Kidney tubule cell (primary cell): ENCODE results near the gene B3GNT2.

Experiments used
- DNase-seq: peaks from one replicate; pipeline ENCODE4 v3.0.0-alpha.2; 2018; ENCODE audit warnings: low spot score

The B3GNT2 gene

GRCh38 chr2:62205554-62205953 lies 9.6 kb downstream of the B3GNT2 start:
- DNase-seq: no peak

- no peak for DNase-seq
Observed at GRCh38 chr2:62206024-62206423, 10.1 kb downstream of the B3GNT2 start.

GRCh38 chr2:62207491-62207890 lies 11.6 kb downstream of the B3GNT2 start:
- DNase-seq: no peak

GRCh38 chr2:62208074-62208757 lies 12.3 kb downstream of the B3GNT2 start:
- DNase-seq: no peak

GRCh38 chr2:62208758-62209114 lies 12.8 kb downstream of the B3GNT2 start:
- DNase-seq: no peak

- DNase-seq: no peak
Observed at GRCh38 chr2:62209427-62209991, 13.6 kb downstream of the B3GNT2 start.

- DNase-seq: peak; percentile 26
Observed at GRCh38 chr2:62215306-62216064, 19.6 kb downstream of the B3GNT2 start.

GRCh38 chr2:62216113-62216512 lies 20.2 kb downstream of the B3GNT2 start:
- no peak for DNase-seq

- DNase-seq: peak; percentile 65
Observed at GRCh38 chr2:62216616-62217015, 20.7 kb downstream of the B3GNT2 start.

GRCh38 chr2:62217421-62217820 lies 21.5 kb downstream of the B3GNT2 start:
- DNase-seq: no peak

GRCh38 chr2:62217970-62218369 lies 22.1 kb downstream of the B3GNT2 start:
- DNase-seq: no peak

- DNase-seq: no peak
Observed at GRCh38 chr2:62219407-62220159, 23.7 kb downstream of the B3GNT2 start.

- peak; percentile 47 for DNase-seq
Observed at GRCh38 chr2:62221141-62221540, 25.2 kb downstream of the B3GNT2 start.

GRCh38 chr2:62222171-62222570 lies 26.3 kb downstream of the B3GNT2 start:
- no peak for DNase-seq

GRCh38 chr2:62222674-62223073 lies 26.8 kb downstream of the B3GNT2 start:
- DNase-seq: no peak

- DNase-seq: no peak
Observed at GRCh38 chr2:62224976-62225375, 29.1 kb downstream of the B3GNT2 start.

- peak; percentile 50 for DNase-seq
Observed at GRCh38 chr2:62227386-62228075, 31.6 kb downstream of the B3GNT2 start.

GRCh38 chr2:62229082-62229605 lies 33.2 kb downstream of the B3GNT2 start:
- DNase-seq: no peak

GRCh38 chr2:62231541-62231940 lies 35.6 kb downstream of the B3GNT2 start:
- no peak for DNase-seq

- DNase-seq: no peak
Observed at GRCh38 chr2:62234755-62235655, 39.1 kb downstream of the B3GNT2 start.

GRCh38 chr2:62236499-62236898 lies 40.6 kb downstream of the B3GNT2 start:
- DNase-seq: no peak
